ENCODE measurements around the gene LRRFIP1. TPM values are rescaled to one million over a fixed set of nuclear protein-coding genes. Genes with fewer than 3 reads are reported as not detected.

LRRFIP1 gene
- total and polyA plus RNA-seq, 8 donors = 18.4 to 55.0 (median 31.7) TPM

DNA sequence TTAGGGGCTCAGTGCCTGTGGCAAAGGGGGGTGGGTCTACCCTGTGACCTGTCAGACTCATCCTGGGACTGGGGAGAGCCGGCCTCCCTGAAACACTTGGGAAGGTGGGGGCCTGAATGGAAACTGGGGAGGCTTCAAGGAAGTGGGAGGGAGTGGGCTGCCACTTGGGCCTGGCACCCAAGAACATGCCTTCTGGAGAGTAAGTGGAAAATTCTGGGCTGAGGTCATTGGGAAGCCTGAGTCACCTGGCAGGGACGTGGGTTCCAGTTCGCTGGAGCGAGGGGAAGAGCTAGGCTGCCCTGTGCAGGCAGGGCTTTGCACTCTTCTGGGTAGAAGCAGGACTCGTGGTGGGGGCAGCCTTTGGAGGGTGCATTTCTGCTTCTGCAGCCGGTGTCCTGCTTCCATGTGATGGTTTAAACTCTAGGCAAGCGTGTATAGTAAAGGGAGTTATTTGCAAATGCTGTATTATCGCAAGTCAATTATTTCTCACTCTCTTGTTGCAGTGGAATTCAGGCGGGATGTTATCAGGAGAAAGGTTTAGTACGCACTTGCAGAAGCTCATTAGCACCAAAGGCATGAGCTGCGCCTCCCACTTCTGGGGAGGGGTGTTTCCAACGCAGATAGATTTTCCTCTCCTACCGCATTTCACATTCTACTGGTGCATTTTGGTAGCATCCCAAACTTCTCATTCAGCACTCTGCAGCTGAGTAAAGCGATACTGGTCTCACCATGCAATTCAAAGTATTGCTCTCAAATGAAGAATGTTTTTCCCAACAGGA is 3.8 kb downstream of the LRRFIP1 start:
- intact Hi-C loops (cut with DNase I) = no loop called here
- no peaks in the 10 kb centered on the region for H3K9me3 ChIP-seq
- 88 to 93% methylated on average over 14 of the region's 14 CpGs for WGBS, 2 donors
- H3K27me3 ChIP-seq = no peaks in the 10 kb centered on the region
- no peaks in the 10 kb centered on the region for H3K36me3 ChIP-seq
- no peak for FAIRE-seq
- H3K4me1 ChIP-seq = peaks cover 0 to 7% (median 3%) of the 10 kb centered on the region in 3 donors
- no peak for DNase-seq
- H3K27ac ChIP-seq = no peak overlapping the region
- ATAC-seq = no peak
- TF ChIP-seq, protein P1, sequence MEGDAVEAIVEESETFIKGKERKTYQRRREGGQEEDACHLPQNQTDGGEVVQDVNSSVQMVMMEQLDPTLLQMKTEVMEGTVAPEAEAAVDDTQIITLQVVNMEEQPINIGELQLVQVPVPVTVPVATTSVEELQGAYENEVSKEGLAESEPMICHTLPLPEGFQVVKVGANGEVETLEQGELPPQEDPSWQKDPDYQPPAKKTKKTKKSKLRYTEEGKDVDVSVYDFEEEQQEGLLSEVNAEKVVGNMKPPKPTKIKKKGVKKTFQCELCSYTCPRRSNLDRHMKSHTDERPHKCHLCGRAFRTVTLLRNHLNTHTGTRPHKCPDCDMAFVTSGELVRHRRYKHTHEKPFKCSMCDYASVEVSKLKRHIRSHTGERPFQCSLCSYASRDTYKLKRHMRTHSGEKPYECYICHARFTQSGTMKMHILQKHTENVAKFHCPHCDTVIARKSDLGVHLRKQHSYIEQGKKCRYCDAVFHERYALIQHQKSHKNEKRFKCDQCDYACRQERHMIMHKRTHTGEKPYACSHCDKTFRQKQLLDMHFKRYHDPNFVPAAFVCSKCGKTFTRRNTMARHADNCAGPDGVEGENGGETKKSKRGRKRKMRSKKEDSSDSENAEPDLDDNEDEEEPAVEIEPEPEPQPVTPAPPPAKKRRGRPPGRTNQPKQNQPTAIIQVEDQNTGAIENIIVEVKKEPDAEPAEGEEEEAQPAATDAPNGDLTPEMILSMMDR (IDR thresholded peaks at IDR 0.05) = no peak
- H3K4me3 ChIP-seq = no peak overlapping the region

GRCh38 chr2:237631801-237632585 is 4.6 kb downstream of the LRRFIP1 start:
- WGBS, 2 donors = 94 to 96% methylated on average over 19 of the region's 19 CpGs
- Histone ChIP-seq H3K27ac (no peak overlapping the region), H3K4me3 (no peak overlapping the region), H3K36me3 (no peaks in the 10 kb centered on the region), H3K4me1 (peaks cover 0 to 7% (median 3%) of the 10 kb centered on the region in 3 donors), H3K27me3 (no peaks in the 10 kb centered on the region), H3K9me3 (no peaks in the 10 kb centered on the region)
- FAIRE-seq = no peak
- ATAC-seq = no peak
- intact Hi-C loops (cut with DNase I) = no loop called here
- no peak for DNase-seq
- TF ChIP-seq, protein P1 (IDR thresholded peaks at IDR 0.05) = no peak

DNA sequence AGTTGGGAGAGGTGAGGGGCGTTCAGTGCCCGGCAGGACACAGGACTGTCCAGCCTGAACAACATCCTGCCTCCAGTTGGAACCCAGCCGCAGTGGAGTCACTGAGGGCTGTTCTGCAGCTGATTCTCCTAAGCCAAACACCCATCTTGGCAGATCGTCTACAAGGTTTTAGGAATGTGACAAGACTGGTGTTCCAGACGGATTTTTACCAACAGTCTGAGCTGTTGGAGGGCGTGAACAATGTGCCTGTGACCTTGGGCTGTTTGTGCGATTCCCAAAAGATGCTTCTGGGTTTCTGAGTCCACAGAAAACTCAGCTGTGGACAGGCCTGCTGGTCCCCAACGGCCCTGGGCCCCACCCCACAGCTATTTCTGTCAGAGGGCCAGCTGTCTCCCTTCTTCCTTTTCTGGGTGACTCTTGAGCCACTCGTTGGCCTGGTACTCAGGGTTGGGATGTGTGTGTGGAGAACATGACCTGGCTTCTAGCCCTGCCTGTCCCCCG is 5.7 kb downstream of the LRRFIP1 start:
- no peak overlapping the region for H3K27ac ChIP-seq
- TF ChIP-seq, protein P1 (IDR thresholded peaks at IDR 0.05) = no peak
- H3K27me3 ChIP-seq = no peaks in the 10 kb centered on the region
- 78 to 84% methylated on average over 10 of the region's 10 CpGs for WGBS, 2 donors
- no peak for FAIRE-seq
- peak in 1 of 6 donors; percentile 37 for DNase-seq
- no peak for ATAC-seq
- intact Hi-C loops (cut with DNase I) = no loop called here
- H3K4me1 ChIP-seq = peaks cover 0 to 6% (median 3%) of the 10 kb centered on the region in 3 donors
- no peaks in the 10 kb centered on the region for H3K36me3 ChIP-seq
- H3K9me3 ChIP-seq = no peaks in the 10 kb centered on the region
- H3K4me3 ChIP-seq = no peak overlapping the region

DNA sequence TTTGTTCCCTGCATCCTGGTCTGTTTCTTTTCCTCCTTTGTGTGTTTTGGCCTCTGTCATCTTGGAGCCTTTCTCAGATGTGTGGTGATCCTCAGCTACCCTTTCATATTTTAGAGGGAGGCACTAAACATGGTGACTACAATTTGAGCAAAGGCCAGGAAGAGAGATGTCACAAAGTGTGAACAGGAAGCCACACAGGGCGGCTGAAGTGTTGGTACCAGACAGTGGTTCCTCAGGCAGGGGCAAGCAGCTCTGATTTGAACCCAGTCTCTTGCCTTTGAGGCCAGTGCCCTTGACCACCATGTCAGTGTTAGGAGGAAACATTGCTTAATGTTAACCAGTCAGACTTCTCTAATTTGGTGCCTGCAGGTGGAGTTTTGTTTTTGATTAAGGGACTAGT is 9.2 kb downstream of the LRRFIP1 start:
- FAIRE-seq (no peak), ATAC-seq (no peak), DNase-seq (no peak)
- WGBS, 2 donors = 88 to 92% methylated on average over 1 of the region's 1 CpG
- H3K27ac ChIP-seq = no peak overlapping the region
- TF ChIP-seq, protein P1 (IDR thresholded peaks at IDR 0.05) = no peak
- intact Hi-C loops (cut with DNase I) = no loop called here
- no peaks in the 10 kb centered on the region for H3K27me3 ChIP-seq
- H3K9me3 ChIP-seq = no peaks in the 10 kb centered on the region
- no peak overlapping the region for H3K4me3 ChIP-seq
- no peaks in the 10 kb centered on the region for H3K4me1 ChIP-seq
- H3K36me3 ChIP-seq = no peaks in the 10 kb centered on the region

Measured in pancreas (tissue), 10 donors.